A673 (cell line): Measurements from ENCODE around the gene SUSD4. TPM values are rescaled to one million over a fixed set of nuclear protein-coding genes. Genes with fewer than 3 reads are reported as not detected.

Experiments used
- BruUV-seq: library from RNA; stranded (reverse); fragments of 400-500 nt; replicated peaks from 2 replicates; lab custom pipeline; 2021; lab: Mats Ljungman, UMichigan
- CTCF ChIA-PET: fragments of 300-600 bp; sonication (Branson Sonifier 250); formaldehyde crosslinking; loops from one replicate; lab custom pipeline; 2022; ENCODE audit warnings: antibody characterized with exemption; lab: Charles Lee
- POLR2A ChIA-PET: fragments of 300-600 bp; sonication (Branson Sonifier 250); formaldehyde crosslinking; loops from one replicate; lab custom pipeline; 2022; ENCODE audit warnings: antibody characterized with exemption; ENCODE audit not compliant: low non-redundant PET; lab: Charles Lee
- DNase-seq: peaks from one replicate; pipeline ENCODE4 v3.0.0-alpha.2; 2015; ENCODE audit warnings: low spot score
- H3K27ac ChIP-seq: fragments of 200-600 bp; sonication (generic); 2 replicates; pipeline ENCODE4 v1.5.1; 2016; ENCODE audit warnings: mixed run types, low read depth, mild to moderate bottlenecking, mixed read lengths, antibody characterized with exemption, low read length; ENCODE audit not compliant: poor library complexity, severe bottlenecking
- H3K27me3 ChIP-seq: fragments of 200-600 bp; sonication (generic); replicated peaks from 2 replicates; pipeline ENCODE4 v1.6.1; 2017; ENCODE audit warnings: mixed run types, low read depth, mild to moderate bottlenecking, mixed read lengths, antibody characterized with exemption, low read length; ENCODE audit not compliant: insufficient read depth, poor library complexity
- H3K36me3 ChIP-seq: fragments of 200-600 bp; sonication (generic); 2 replicates; pipeline ENCODE4 v1.6.1; 2016; ENCODE audit warnings: mixed run types, mild to moderate bottlenecking, mixed read lengths, antibody characterized with exemption, low read length; ENCODE audit not compliant: insufficient read depth, poor library complexity, severe bottlenecking
- H3K4me1 ChIP-seq: fragments of 200-600 bp; sonication (generic); 2 replicates; pipeline ENCODE4 v1.6.1; 2017; ENCODE audit warnings: mixed run types, mild to moderate bottlenecking, mixed read lengths, antibody characterized with exemption, low read length; ENCODE audit not compliant: insufficient read depth, poor library complexity, severe bottlenecking
- H3K4me3 ChIP-seq: fragments of 200-600 bp; sonication (generic); 2 replicates; pipeline ENCODE4 v1.5.1; 2016; ENCODE audit warnings: low read depth, mixed run types, mild to moderate bottlenecking, mixed read lengths, low read length; ENCODE audit not compliant: poor library complexity, severe bottlenecking
- H3K9me3 ChIP-seq: fragments of 200-600 bp; sonication (generic); 2 replicates; pipeline ENCODE4 v1.6.1; 2016; ENCODE audit warnings: mixed run types, low read depth, mild to moderate bottlenecking, mixed read lengths, antibody characterized with exemption, low read length; ENCODE audit not compliant: poor library complexity, severe bottlenecking
- EZH2 ChIP-seq: fragments of 200-600 bp; sonication (generic); IDR thresholded peaks from 2 replicates; pipeline ENCODE4 v1.6.1; 2017; ENCODE audit warnings: borderline replicate concordance, low read depth, mild to moderate bottlenecking, mixed read lengths, antibody characterized with exemption, low read length; ENCODE audit not compliant: poor library complexity, severe bottlenecking
- intact Hi-C: fragments of 100-400 bp; cut with micrococcal nuclease; formaldehyde crosslinking; loops from one replicate; pipeline ENCODE4 v1.10.0; 2022; ENCODE audit not compliant: unreplicated experiment
- total RNA-seq: library from RNA; stranded (reverse); gene quantifications from 2 replicates; pipeline ENCODE4 v1.2.3, GENCODE V29; 2021
- TF ChIP-seq, protein P1 (sequence below): fragments of 300-800, 200-600 bp; sonication (generic); conservative IDR thresholded peaks from 2 replicates; pipeline ENCODE4 v1.5.1; 2017; ENCODE audit warnings: low read depth, mild to moderate bottlenecking, antibody characterized with exemption, low read length, moderate library complexity, mixed read lengths

The SUSD4 gene
- total RNA-seq, 1 experiment from 2014 or later, result not detected

DNA sequence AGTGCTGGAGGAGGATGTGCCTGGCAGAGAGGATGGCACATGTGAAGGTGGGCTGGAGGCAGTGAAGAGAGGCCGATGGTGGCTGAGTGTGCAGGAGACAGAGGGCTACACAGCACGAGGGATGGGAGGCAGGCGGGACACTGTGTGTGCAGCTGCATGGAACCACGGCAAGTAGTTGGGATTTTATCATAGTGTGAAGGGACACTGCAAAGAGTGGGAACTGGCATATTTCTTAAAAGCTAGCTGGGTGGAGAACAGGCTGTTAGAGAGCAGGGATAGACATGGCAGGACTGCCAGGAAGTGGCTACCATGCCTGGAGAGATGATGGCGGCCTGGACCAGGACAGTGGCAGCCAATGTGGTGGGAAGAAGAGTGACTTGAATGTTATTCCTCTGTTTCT lies 118.6 kb downstream of the SUSD4 start:
- DNase-seq, result no peak
- no peaks in the 10 kb centered on the region for H3K4me1 ChIP-seq
- POLR2A ChIA-PET, result interaction anchor here (0.5 kb wide), 1 partner anchor 26 kb away, joined by 3 read pairs; no protein-coding TSS in a partner anchor

DNA sequence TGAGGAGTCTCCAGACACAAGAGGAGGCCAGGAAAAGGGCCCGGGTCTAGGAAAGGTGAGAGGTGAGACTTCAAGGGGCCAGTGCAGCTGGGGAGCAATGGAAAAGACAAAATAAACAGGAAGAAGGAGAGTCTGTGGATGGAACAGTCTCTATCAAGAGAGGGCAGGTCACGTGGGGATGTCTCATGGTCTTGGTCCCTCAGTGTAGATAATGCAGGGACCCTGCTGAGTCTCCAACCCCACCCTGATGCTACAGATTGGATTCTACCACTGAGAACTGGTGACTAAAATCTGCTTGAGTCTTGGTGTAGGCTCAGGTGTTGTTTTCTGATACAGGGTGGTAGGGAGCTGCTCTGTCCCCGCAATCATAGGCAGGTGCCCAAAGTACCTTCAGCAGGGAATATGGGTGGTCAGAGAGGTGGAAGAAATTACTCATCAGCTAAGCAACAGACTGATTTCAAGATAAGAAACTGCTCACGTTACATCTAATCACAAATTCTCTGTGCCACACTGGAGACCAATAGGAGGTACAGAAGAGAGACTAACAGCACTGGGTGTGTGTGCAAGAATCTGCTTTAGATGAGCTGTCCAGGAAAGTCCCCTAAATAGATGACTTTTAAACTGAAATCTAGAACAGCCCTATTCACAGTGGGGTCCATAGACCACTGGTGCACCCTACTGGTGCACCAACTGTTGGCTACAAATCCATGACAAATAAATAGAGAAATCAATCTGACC lies 119.4 kb downstream of the SUSD4 start:
- BruUV-seq, result no TSS peak
- POLR2A ChIA-PET, result interaction anchor here (0.5 kb wide), 1 partner anchor 25 kb away, joined by 3 read pairs; no protein-coding TSS in a partner anchor
- no peaks in the 10 kb centered on the region for H3K27me3 ChIP-seq
- H3K4me3 ChIP-seq, result no peak overlapping the region
- DNase-seq, result peak; percentile 17
- no peaks in the 10 kb centered on the region for H3K4me1 ChIP-seq
- intact Hi-C loops, result loop anchor here (5.0 kb wide), 1 partner anchor 112 kb away; no protein-coding TSS in a partner anchor
- H3K27ac ChIP-seq, result no peak overlapping the region
- TF ChIP-seq, protein P1, sequence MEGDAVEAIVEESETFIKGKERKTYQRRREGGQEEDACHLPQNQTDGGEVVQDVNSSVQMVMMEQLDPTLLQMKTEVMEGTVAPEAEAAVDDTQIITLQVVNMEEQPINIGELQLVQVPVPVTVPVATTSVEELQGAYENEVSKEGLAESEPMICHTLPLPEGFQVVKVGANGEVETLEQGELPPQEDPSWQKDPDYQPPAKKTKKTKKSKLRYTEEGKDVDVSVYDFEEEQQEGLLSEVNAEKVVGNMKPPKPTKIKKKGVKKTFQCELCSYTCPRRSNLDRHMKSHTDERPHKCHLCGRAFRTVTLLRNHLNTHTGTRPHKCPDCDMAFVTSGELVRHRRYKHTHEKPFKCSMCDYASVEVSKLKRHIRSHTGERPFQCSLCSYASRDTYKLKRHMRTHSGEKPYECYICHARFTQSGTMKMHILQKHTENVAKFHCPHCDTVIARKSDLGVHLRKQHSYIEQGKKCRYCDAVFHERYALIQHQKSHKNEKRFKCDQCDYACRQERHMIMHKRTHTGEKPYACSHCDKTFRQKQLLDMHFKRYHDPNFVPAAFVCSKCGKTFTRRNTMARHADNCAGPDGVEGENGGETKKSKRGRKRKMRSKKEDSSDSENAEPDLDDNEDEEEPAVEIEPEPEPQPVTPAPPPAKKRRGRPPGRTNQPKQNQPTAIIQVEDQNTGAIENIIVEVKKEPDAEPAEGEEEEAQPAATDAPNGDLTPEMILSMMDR, result peak; percentile 33; the same call in 1 of the 2 replicates
- no peak for TF ChIP-seq EZH2
- no peaks in the 10 kb centered on the region for H3K9me3 ChIP-seq
- CTCF ChIA-PET, result interaction anchor here (0.7 kb wide), 2 partner anchors 111 to 154 kb away, joined by 3 to 5 read pairs; no protein-coding TSS in a partner anchor
- no peaks in the 10 kb centered on the region for H3K36me3 ChIP-seq

More for the DNA sequence above, 118.6 kb downstream of the SUSD4 start:
- H3K4me3 ChIP-seq, result no peak overlapping the region
- BruUV-seq, result no TSS peak
- intact Hi-C loops, result loop anchor here (5.0 kb wide), 1 partner anchor 113 kb away; no protein-coding TSS in a partner anchor
- no peaks in the 10 kb centered on the region for H3K27me3 ChIP-seq
- CTCF ChIA-PET, result interaction anchor here (0.7 kb wide), 2 partner anchors 112 to 155 kb away, joined by 3 to 5 read pairs; no protein-coding TSS in a partner anchor
- H3K9me3 ChIP-seq, result no peaks in the 10 kb centered on the region
- no peaks in the 10 kb centered on the region for H3K36me3 ChIP-seq
- no peak overlapping the region for H3K27ac ChIP-seq
- TF ChIP-seq, protein P1, result no peak
- TF ChIP-seq EZH2, result no peak

DNA sequence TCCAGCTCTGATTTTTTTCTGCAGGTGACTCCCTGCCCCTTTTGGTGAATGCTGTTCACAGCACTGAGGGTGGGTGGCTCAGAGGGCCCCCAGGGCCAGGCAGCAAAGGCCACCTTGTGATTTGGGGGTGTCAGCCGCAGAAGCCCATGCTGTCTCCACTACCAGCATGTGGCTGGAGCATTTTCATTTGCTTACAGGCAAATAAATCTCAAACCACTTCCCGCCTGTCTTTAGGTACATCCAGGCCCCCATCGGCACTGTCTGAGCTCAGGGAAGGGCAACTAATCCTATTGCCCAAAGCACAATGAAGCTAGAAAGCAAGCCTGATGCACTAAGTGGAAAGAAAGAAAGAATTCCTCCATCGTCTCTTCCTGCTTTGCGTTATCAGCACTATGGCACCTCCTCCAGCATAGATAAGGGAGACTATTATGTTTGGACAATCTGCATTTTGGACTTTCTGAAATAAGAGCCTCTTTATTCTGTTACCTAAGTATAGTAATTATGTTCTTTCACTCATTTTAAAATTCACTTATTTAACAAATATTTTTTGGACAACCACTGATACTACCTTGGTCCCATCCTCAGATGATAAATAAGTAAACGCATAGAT lies 120.4 kb downstream of the SUSD4 start:
- H3K4me1 ChIP-seq, result no peaks in the 10 kb centered on the region
- no peaks in the 10 kb centered on the region for H3K27me3 ChIP-seq
- ChIA-PET POLR2A (no interaction called here), CTCF (no interaction called here)
- no peaks in the 10 kb centered on the region for H3K36me3 ChIP-seq
- no TSS peak for BruUV-seq
- no peaks in the 10 kb centered on the region for H3K9me3 ChIP-seq
- intact Hi-C loops, result no loop called here
- H3K4me3 ChIP-seq, result no peak overlapping the region
- DNase-seq, result no peak
- TF ChIP-seq EZH2, result no peak
- TF ChIP-seq, protein P1, result no peak
- no peak overlapping the region for H3K27ac ChIP-seq
